ENCODE results near the gene SULT6B1. TPM values are rescaled to one million over a fixed set of nuclear protein-coding genes. Genes with fewer than 3 reads are reported as not detected.

The SULT6B1 gene
- total RNA-seq, 3 donors from 2014 or later (not counting 1 experiment from before 2014, with no cell fraction given), result not detected

GRCh38 chr2:37191253-37191652 is 2.8 kb upstream of the SULT6B1 start:
- H3K27me3 ChIP-seq (ENCODE audit: control insufficient read depth, insufficient read depth, low read length), result no peaks in the 10 kb centered on the region
- no peak overlapping the region for H3K4me3 ChIP-seq (ENCODE audit: low read length)
- TF ChIP-seq CTCF (IDR thresholded peaks at IDR 0.05), result no peak
- no peaks in the 10 kb centered on the region for H3K9me3 ChIP-seq (ENCODE audit: control insufficient read depth, insufficient read depth, low read length)
- H3K27ac Mint-ChIP-seq, result no peak overlapping the region
- H3K4me3 Mint-ChIP-seq, result no peak overlapping the region
- DNase-seq (no peak), ATAC-seq (no peak)
- no peaks in the 10 kb centered on the region for H3K36me3 ChIP-seq (ENCODE audit: control insufficient read depth, insufficient read depth, low read length)
- H3K36me3 Mint-ChIP-seq, result no peaks in the 10 kb centered on the region
- 77% methylated on average over 4 of the region's 4 CpGs for WGBS (ENCODE audit: insufficient coverage)
- no peaks in the 10 kb centered on the region for H3K9me3 Mint-ChIP-seq
- H3K27ac ChIP-seq (ENCODE audit: low read length), result no peak overlapping the region
- peaks cover 2 to 4% of the 10 kb centered on the region in 2 donors for H3K4me1 Mint-ChIP-seq
- H3K4me1 ChIP-seq (ENCODE audit: control insufficient read depth, insufficient read depth, low read length), result peaks cover 6% of the 10 kb centered on the region
- H3K27me3 Mint-ChIP-seq (ENCODE audit: low read depth in 2 of 2), result peaks cover 4 to 9% of the 10 kb centered on the region in 2 donors
- intact Hi-C loops (cut with micrococcal nuclease), result no loop called here

GRCh38 chr2:37190290-37190689 is 1.8 kb upstream of the SULT6B1 start:
- no peaks in the 10 kb centered on the region for H3K27me3 ChIP-seq (ENCODE audit: control insufficient read depth, insufficient read depth, low read length)
- Mint-ChIP-seq H3K4me1 (no peaks in the 10 kb centered on the region), H3K9me3 (no peaks in the 10 kb centered on the region), H3K36me3 (no peaks in the 10 kb centered on the region), H3K27ac (no peak overlapping the region), H3K27me3 (ENCODE audit: low read depth in 2 of 2) (peaks cover 9% of the 10 kb centered on the region in 2 donors), H3K4me3 (no peak overlapping the region)
- H3K4me1 ChIP-seq (ENCODE audit: control insufficient read depth, insufficient read depth, low read length), result no peaks in the 10 kb centered on the region
- intact Hi-C loops (cut with micrococcal nuclease), result no loop called here
- H3K36me3 ChIP-seq (ENCODE audit: control insufficient read depth, insufficient read depth, low read length), result no peaks in the 10 kb centered on the region
- 90% methylated on average over 4 of the region's 4 CpGs for WGBS (ENCODE audit: insufficient coverage)
- H3K27ac ChIP-seq (ENCODE audit: low read length), result no peak overlapping the region
- H3K4me3 ChIP-seq (ENCODE audit: low read length), result no peak overlapping the region
- DNase-seq (no peak), ATAC-seq (no peak)
- no peaks in the 10 kb centered on the region for H3K9me3 ChIP-seq (ENCODE audit: control insufficient read depth, insufficient read depth, low read length)
- no peak for TF ChIP-seq CTCF (IDR thresholded peaks at IDR 0.05)

GRCh38 chr2:37189452-37190153 is 1.1 kb upstream of the SULT6B1 start:
- Mint-ChIP-seq H3K4me3 (no peak overlapping the region), H3K36me3 (no peaks in the 10 kb centered on the region), H3K9me3 (no peaks in the 10 kb centered on the region), H3K27ac (no peak overlapping the region), H3K27me3 (ENCODE audit: low read depth in 2 of 2) (peaks cover 9 to 12% of the 10 kb centered on the region in 2 donors), H3K4me1 (no peaks in the 10 kb centered on the region)
- Histone ChIP-seq H3K27me3 (ENCODE audit: control insufficient read depth, insufficient read depth, low read length) (no peaks in the 10 kb centered on the region), H3K36me3 (ENCODE audit: control insufficient read depth, insufficient read depth, low read length) (no peaks in the 10 kb centered on the region), H3K9me3 (ENCODE audit: control insufficient read depth, insufficient read depth, low read length) (no peaks in the 10 kb centered on the region), H3K4me1 (ENCODE audit: control insufficient read depth, insufficient read depth, low read length) (no peaks in the 10 kb centered on the region), H3K4me3 (ENCODE audit: low read length) (no peak overlapping the region), H3K27ac (ENCODE audit: low read length) (no peak overlapping the region)
- WGBS (ENCODE audit: insufficient coverage), result 87% methylated on average over 6 of the region's 6 CpGs
- no peak for DNase-seq
- ATAC-seq, result peak in 1 of 3 donors; percentile 48
- no peak for TF ChIP-seq CTCF (IDR thresholded peaks at IDR 0.05)
- intact Hi-C loops (cut with micrococcal nuclease), result no loop called here

All from natural killer cell (primary cell).